GM12875 (cell line): ENCODE measurements around the gene MRNIP.

Source experiments
- H3K4me3 ChIP-seq: one replicate; pipeline ENCODE4 v1.5.1; 2011; ENCODE audit warnings: low read depth, low read length, control low read depth
- CTCF ChIP-seq: IDR thresholded peaks from 2 replicates; pipeline ENCODE4 v1.5.1; 2011; ENCODE audit warnings: low read depth, mild to moderate bottlenecking, control low read depth, inconsistent platforms, low read length, moderate library complexity, borderline replicate concordance; ENCODE audit not compliant: insufficient read depth

MRNIP gene

GRCh38 chr5:179880066-179880650, 21.5 kb upstream of the MRNIP start:
- no peak overlapping the region for H3K4me3 ChIP-seq
- no peak for TF ChIP-seq CTCF

GRCh38 chr5:179879690-179880010, 21.0 kb upstream of the MRNIP start:
- H3K4me3 ChIP-seq, result no peak overlapping the region
- TF ChIP-seq CTCF, result no peak

- no peak overlapping the region for H3K4me3 ChIP-seq
- no peak for TF ChIP-seq CTCF
Measured at GRCh38 chr5:179879003-179879689, 20.5 kb upstream of the MRNIP start.

GRCh38 chr5:179878222-179879002, 19.8 kb upstream of the MRNIP start:
- H3K4me3 ChIP-seq, result no peak overlapping the region
- TF ChIP-seq CTCF, result no peak

- TF ChIP-seq CTCF, result no peak
- no peak overlapping the region for H3K4me3 ChIP-seq
Measured at GRCh38 chr5:179876610-179876952, 18.0 kb upstream of the MRNIP start.

- no peak for TF ChIP-seq CTCF
- no peak overlapping the region for H3K4me3 ChIP-seq
Measured at GRCh38 chr5:179875741-179876609, 17.4 kb upstream of the MRNIP start.
